OCI-LY1 (cell line): ENCODE data around the gene ERRFI1.

ENCODE experiments used
- CTCF ChIP-seq: fragments of 200-600 bp; sonication (generic), shearing (Covaris generic); IDR thresholded peaks from 2 replicates; pipeline ENCODE4 v1.5.1; 2017; ENCODE audit warnings: mild to moderate bottlenecking, antibody characterized with exemption, low read length, moderate library complexity, mixed read lengths
- EZH2 ChIP-seq: fragments of 200-600 bp; sonication (generic), shearing (Covaris generic); IDR thresholded peaks from 2 replicates; pipeline ENCODE4 v1.8.0; 2017; ENCODE audit warnings: borderline replicate concordance, mixed run types, mild to moderate bottlenecking, antibody characterized with exemption, low read length, moderate library complexity, mixed read lengths

GRCh38 chr1:8047112-8047511 lies 21.0 kb upstream of the ERRFI1 start:
- no peak for TF ChIP-seq CTCF
- TF ChIP-seq EZH2: no peak
